Heart right ventricle (tissue), 16 donors: ENCODE data around the gene IFIT1. TPM values are rescaled to one million over a fixed set of nuclear protein-coding genes. Genes with fewer than 3 reads are reported as not detected.
A peak's percentile ranks its signal among the peaks of the same experiment; 100 is the strongest.

Experiments used
- ATAC-seq, 8 donors: fragments of 200-7000 bp; cut with Tn5 transposase; one replicate each; pipeline ENCODE4 v1.9.1; 2020; ENCODE audit warnings: mild to moderate bottlenecking in 8 of 8, moderate library complexity in 8 of 8, moderate number of reproducible peaks in 1 of 8
- DNase-seq, 2 donors: peaks; one replicate each; pipeline ENCODE4 v3.0.0-alpha.2; 2020
- H3K27ac ChIP-seq, 10 donors: fragments of 200-600 bp; sonication (generic) in 2 of 10; one replicate each; pipeline versions ENCODE4 v1.5.0 to v1.8.0; 2020 to 2022; ENCODE audit warnings: mild to moderate bottlenecking in 3 of 10
- H3K27me3 ChIP-seq, 7 donors: fragments of 200-600 bp; one replicate each; pipeline ENCODE4 v1.8.0; 2021 to 2022; ENCODE audit warnings: mild to moderate bottlenecking in 2 of 7
- H3K36me3 ChIP-seq, 9 donors: fragments of 200-600 bp; sonication (generic) in 1 of 9; one replicate each; pipeline versions ENCODE4 v1.5.0 to v1.8.0; 2020 to 2022; ENCODE audit warnings: mild to moderate bottlenecking in 2 of 9
- H3K4me1 ChIP-seq, 9 donors: fragments of 200-600 bp; sonication (generic) in 1 of 9; one replicate each; pipeline versions ENCODE4 v1.5.0 to v1.8.0; 2020 to 2022; ENCODE audit warnings: mild to moderate bottlenecking in 4 of 9
- H3K4me3 ChIP-seq, 10 donors: fragments of 200-600 bp; sonication (generic) in 2 of 10; one replicate each; pipeline versions ENCODE4 v1.5.0 to v1.8.0; 2020 to 2022; ENCODE audit warnings: mild to moderate bottlenecking in 7 of 10, moderate library complexity in 2 of 10
- H3K9me3 ChIP-seq, 11 donors: fragments of 200-600 bp in 10 of 11; sonication (generic) in 2 of 11; one replicate each; pipeline versions ENCODE4 v1.5.0 to v1.8.0; 2013 to 2022; ENCODE audit warnings: mild to moderate bottlenecking in 2 of 11, control low read depth in 1 of 11, moderate library complexity in 1 of 11
- CTCF ChIP-seq, 9 donors: fragments of 200-600 bp; sonication (generic) in 2 of 9; IDR thresholded peaks; one replicate each; pipeline versions ENCODE4 v1.5.0 to v1.8.0; 2021 to 2022; ENCODE audit warnings: antibody characterized with exemption in 9 of 9, mild to moderate bottlenecking in 5 of 9, moderate library complexity in 1 of 9
- WGBS, 2 donors: extraction: QIAGEN DNeasy Blood & Tissue Kit; methylation state at CpG; one replicate each; pipeline ENCODE4 v1.1.7; 2013; ENCODE audit warnings: inconsistent platforms in 1 of 2; 5-methylcytosine and 5-hydroxymethylcytosine counted together
- intact Hi-C, 10 donors: fragments of 100-400 bp; cut with DNase I; formaldehyde crosslinking; loops; one replicate each; pipeline versions ENCODE4 v1.11.1 to v1.14.2; 2022
- polyA plus RNA-seq, 2 donors: library from polyadenylated mRNA; stranded (reverse); fragments of 200-250 nt; gene quantifications; one replicate each; pipeline ENCODE4 v1.2.3, GENCODE V29; 2013
- total RNA-seq, 10 donors: library from RNA; stranded (reverse); fragmentation: NEBNext Ultra II Directional in 3 of 10; extraction: Animal tissue kit (Norgen Biotek cat#: 25700) in 3 of 10; gene quantifications; one replicate each; pipeline versions ENCODE4 v1.2.1 to v1.2.4, GENCODE V29; 2021 to 2023
- donor health status: Arrhythmogenic right ventricular cardiomyopathy.
- donor health status: ischemic (EF 13 %, LVEDD 7.1; RV severe dilation, severe dysfunction).
- donor health status: healthy with polysubstance abuse.
- donor health status: DM: no; HTN: yes; CAD: no.
- donor health status: DM: no; HTN: no; CAD: no.
- donor health status: ischemic (EF 25% LVEDD 6.9; RV normal size, moderate dysfunction).
- donor health status: ischemic (EF 25% LVEDD 5.7; RV mildly dilated, moderate dysfunction).
- donor health status: healthy.
- donor health status: DM: yes; HTN: yes; CAD: no.
- donor health status: Ischemic cardiomyopathy.
- donor health status: ischemic (EF 35%, LVEDD 5.7; RV mildly dilated, moderate dysfunction).
- donor health status: nonischemic (EF 11% LVEDD 7.7; RV severe dilation, severe dysfunction).
- donor health status: DM: yes; HTN: yes; CAD: no.
- donor health status: PGD.
- donor health status: ischemic (EF 29% LVEDD 5.4; RV normal size, mild dysfunction).
- donor health status: nonischemic (EF 23%, LVEDD 6.1; RV moderate dilation, normal function).

IFIT1 gene
- total and polyA plus RNA-seq, 12 donors, result 5.1 to 50.1 (median 27.8) TPM

GRCh38 chr10:89416465-89416864, 24.0 kb downstream of the IFIT1 start:
- H3K9me3 ChIP-seq, result peaks cover 0 to 4% (median 0%) of the 10 kb centered on the region in 11 donors
- H3K4me3 ChIP-seq, result peak overlapping the region in 4 of 10 donors; percentile 73 to 90 (median 88)
- no peak for TF ChIP-seq CTCF (IDR thresholded peaks at IDR 0.05)
- H3K4me1 ChIP-seq, result peaks cover 0 to 74% (median 51%) of the 10 kb centered on the region in 9 donors
- WGBS, 2 donors, result 81 to 93% methylated on average over 1 of the region's 1 CpG
- DNase-seq (no peak), ATAC-seq (no peak)
- H3K27ac ChIP-seq, result peak overlapping the region in 4 of 10 donors; percentile 87 to 99 (median 98)
- H3K27me3 ChIP-seq, result no peaks in the 10 kb centered on the region
- intact Hi-C loops, result loop anchor here in 1 of 10 donors (5.0 kb wide), 1 partner anchor 374 kb away; no protein-coding TSS in a partner anchor
- peaks cover 0 to 41% (median 8%) of the 10 kb centered on the region in 9 donors for H3K36me3 ChIP-seq

GRCh38 chr10:89419548-89419947, 27.1 kb downstream of the IFIT1 start:
- H3K4me1 ChIP-seq, result peaks cover 0 to 59% (median 42%) of the 10 kb centered on the region in 9 donors
- DNase-seq (peak in 1 of 2 donors; percentile 16), ATAC-seq (no peak)
- peak overlapping the region in 1 of 10 donors; percentile 13 for H3K27ac ChIP-seq
- no peaks in the 10 kb centered on the region for H3K9me3 ChIP-seq
- intact Hi-C loops, result loop anchor here in 1 of 10 donors (5.0 kb wide), 1 partner anchor 377 kb away; no protein-coding TSS in a partner anchor
- no peaks in the 10 kb centered on the region for H3K27me3 ChIP-seq
- WGBS, 2 donors, result 25% methylated on average over 3 of the region's 3 CpGs
- peak in 8 of 9 donors; percentile 38 to 60 (median 48) for TF ChIP-seq CTCF (IDR thresholded peaks at IDR 0.05)
- peak overlapping the region in 3 of 10 donors; percentile 1 to 9 (median 1) for H3K4me3 ChIP-seq
- peaks cover 0 to 54% (median 8%) of the 10 kb centered on the region in 9 donors for H3K36me3 ChIP-seq

- no peak for DNase-seq
- Histone ChIP-seq H3K4me1 (peaks cover 0 to 49% (median 36%) of the 10 kb centered on the region in 9 donors), H3K27ac (no peak overlapping the region), H3K4me3 (no peak overlapping the region), H3K27me3 (no peaks in the 10 kb centered on the region), H3K36me3 (peaks cover 0 to 54% (median 8%) of the 10 kb centered on the region in 9 donors), H3K9me3 (no peaks in the 10 kb centered on the region)
- no peak for TF ChIP-seq CTCF (IDR thresholded peaks at IDR 0.05)
- 69 to 88% methylated on average over 2 of the region's 2 CpGs for WGBS, 2 donors
- intact Hi-C loops, result loop anchor here in 4 of 10 donors (10.0 kb wide), 3 partner anchors 224 to 284 kb away; partner anchors contain the start of genes KIF20B (in 2 of the 4) and PANK1 (in 1 of the 4)
- no peak for ATAC-seq
Observed at GRCh38 chr10:89421018-89421476, 28.6 kb downstream of the IFIT1 start.

- intact Hi-C loops, result loop anchor here in 8 of 10 donors (5.0 to 10.0 kb wide), 7 partner anchors 52 to 280 kb away; partner anchors contain the start of genes KIF20B (in 4 of the 8) and PANK1 (in 1 of the 8)
- WGBS, 2 donors, result 89 to 91% methylated on average over 5 of the region's 5 CpGs
- Histone ChIP-seq H3K27ac (no peak overlapping the region), H3K4me1 (peaks cover 0 to 33% (median 10%) of the 10 kb centered on the region in 9 donors), H3K36me3 (peaks cover 0 to 32% (median 0%) of the 10 kb centered on the region in 9 donors), H3K9me3 (no peaks in the 10 kb centered on the region), H3K27me3 (no peaks in the 10 kb centered on the region), H3K4me3 (no peak overlapping the region)
- no peak for TF ChIP-seq CTCF (IDR thresholded peaks at IDR 0.05)
- ATAC-seq (no peak), DNase-seq (no peak)
Observed at GRCh38 chr10:89425000-89425399, 32.6 kb downstream of the IFIT1 start.
